HG03571 (cell line): ENCODE results near the gene GFOD2.
"Not testable (repeated sequence)": the region's sequence is repeated elsewhere in the genome, so short reads cannot be mapped to it uniquely, and the experiment has no call there.

Experiments
- ATAC-seq: cut with Tn5 transposase; IDR thresholded peaks from one replicate; pipeline ENCODE4 v1.9.1; 2021; ENCODE audit not compliant: unreplicated experiment

Gene GFOD2, protein sequence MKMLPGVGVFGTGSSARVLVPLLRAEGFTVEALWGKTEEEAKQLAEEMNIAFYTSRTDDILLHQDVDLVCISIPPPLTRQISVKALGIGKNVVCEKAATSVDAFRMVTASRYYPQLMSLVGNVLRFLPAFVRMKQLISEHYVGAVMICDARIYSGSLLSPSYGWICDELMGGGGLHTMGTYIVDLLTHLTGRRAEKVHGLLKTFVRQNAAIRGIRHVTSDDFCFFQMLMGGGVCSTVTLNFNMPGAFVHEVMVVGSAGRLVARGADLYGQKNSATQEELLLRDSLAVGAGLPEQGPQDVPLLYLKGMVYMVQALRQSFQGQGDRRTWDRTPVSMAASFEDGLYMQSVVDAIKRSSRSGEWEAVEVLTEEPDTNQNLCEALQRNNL

DNA sequence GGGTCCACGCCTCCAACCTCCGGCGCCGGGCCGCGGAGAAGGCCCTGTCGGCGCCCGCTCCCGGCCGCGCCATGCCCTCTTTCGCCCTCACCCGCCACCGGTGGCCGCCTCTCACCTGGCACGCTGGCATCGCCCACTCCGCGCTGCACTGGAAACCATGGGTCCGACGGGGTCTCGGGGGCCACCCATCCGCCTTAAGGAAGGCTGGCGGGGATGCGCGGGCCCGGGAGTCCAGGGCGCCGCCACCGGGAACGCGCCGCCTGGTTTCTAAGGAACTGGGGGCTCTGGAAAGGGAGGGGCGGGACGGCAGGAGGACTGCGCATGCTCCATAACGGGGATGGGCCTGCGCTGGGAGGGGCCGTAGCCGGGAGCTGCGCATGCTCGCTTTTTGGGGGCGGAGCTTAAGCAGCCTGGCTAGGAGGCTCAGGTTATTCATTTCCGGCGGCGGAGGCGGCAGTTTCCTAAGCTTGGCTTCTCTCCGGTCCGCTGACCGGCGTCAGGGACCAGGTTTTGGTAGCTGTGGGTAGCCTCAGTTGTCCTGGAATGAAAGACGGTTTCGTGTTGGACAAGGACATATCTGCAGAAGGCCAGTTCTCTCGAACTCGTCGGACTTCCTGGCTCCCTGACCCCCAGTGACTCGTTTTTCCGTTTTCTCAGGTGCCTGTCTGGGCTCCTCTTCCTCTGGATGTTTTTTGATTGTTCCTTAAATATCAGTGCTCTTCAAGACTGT is at the start of gene GFOD2:
TSS of gene GFOD2 (minus strand) at position 269 of the 730 bp plus-strand sequence. CDS start 33,601 bp downstream, outside the sequence.
- ATAC-seq, result peak; percentile 70

DNA sequence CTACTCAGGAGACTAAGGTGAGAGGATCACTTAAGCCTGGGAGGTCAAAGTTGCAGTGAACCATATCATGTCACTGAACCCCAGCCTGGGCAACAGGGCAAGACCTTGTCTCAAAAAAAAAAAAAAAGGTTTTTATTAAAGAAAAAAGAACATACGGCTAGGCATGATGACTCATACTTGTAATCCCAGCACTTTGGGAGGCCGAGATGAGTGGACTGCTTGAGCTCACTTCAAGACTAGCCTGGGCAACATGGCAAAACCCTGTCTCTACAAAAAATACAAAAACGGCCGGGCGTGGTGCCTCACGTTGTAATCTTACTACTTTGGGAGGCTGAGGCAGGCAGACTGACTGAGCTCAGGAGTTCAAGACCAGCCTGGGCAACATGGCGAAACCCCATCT is 48.8 kb upstream of the GFOD2 start:
- no peak for ATAC-seq

DNA sequence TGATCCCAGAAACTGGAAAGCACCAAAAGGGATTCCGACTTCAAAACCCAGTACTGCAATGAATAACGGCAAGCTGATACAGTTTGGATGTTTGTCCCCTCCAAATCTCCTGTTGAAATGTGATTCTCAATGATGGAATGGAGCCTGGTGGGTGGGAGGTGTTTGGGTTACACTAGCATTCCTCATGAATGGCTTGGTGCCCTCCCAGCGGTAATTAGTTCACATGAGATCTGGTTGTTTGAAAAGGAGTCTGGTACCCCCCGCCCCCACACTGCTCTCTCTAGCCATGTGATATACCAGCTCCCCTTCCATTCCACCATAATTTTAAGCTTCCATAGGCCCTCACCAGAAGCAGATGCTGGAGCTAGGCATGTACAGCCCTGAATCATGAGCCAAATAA is 47.2 kb upstream of the GFOD2 start:
- no peak for ATAC-seq

DNA sequence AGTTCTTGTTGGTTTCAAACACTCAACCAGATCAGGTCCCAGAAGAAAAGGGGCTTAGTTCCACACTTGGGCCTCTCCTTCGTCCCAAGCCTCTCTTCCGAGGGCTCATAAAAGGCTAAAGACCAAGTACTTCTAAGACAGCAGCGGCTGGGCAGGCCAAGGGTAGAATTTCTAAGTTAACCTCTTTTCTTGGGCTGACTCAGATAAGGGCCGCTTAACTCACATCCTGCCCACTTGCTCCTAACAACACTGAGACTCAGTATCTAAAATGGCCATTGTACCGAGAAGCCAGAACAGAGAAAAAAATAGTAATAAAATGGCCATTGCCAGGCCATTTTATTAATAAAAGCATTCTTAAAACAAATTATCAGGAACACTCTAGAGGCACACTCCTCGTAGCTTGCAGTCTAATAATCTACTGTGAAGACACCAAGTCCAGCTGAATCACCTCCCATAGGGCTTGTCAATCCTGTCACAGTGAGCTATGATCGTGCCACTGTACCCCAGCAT is 45.1 kb upstream of the GFOD2 start:
- no peak for ATAC-seq

DNA sequence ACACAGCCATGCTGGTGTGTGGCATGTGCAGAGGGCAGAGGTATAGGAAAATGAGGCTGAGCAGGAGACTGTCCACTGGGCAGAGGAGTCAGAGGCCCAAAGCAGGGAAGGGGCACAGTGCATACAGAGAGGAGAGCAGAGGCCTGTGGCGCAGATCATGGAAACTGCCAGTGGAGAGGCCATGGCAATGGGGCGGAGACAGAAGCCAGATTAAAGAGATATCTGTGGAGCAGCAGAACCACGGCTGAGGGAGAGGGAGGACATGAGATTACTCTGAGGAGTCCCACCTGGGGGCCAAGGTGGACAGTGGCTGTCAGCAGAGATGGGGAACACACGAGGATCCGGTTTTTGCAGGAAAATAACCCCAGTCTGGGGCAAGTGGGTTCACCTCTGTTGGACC is 44.0 kb upstream of the GFOD2 start:
- no peak for ATAC-seq

DNA sequence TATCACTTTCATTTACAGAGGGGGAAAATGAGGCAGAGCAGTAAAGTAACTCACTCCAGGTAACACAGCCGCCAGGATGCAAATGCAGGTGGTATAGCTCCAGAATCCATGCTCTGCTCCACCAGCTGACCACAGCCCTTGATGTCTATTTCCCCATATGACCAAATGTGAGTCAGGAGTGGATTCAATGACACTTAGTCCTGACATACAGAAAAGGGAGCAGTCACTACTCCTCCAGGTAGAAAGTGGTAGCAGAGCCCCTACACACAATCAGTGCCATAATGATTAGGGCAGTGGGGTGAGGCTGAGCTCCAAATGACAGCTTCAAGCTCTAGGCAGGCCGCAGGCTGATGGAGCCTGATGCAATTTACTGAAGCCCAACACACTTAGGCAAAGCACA is 43.3 kb upstream of the GFOD2 start:
- no peak for ATAC-seq

DNA sequence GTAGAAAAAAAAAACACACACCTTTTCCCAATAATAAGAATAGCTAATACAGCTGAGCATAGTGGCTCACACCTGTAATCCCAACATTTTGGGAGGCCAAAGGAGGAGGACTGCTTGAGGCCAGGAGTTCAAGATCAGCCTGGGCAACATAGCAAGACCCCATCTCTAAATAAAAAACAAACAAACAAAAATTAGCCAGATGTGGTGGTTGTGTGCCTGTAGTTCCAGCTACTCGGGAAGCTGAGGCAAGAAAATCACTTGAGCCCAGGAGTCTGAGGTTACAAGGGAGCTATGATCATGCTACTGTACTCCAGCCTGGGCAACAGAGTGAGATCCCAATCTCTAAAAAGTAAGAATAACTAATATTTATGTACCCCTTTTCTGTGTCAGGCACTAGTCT is 42.8 kb upstream of the GFOD2 start:
- no peak for ATAC-seq

DNA sequence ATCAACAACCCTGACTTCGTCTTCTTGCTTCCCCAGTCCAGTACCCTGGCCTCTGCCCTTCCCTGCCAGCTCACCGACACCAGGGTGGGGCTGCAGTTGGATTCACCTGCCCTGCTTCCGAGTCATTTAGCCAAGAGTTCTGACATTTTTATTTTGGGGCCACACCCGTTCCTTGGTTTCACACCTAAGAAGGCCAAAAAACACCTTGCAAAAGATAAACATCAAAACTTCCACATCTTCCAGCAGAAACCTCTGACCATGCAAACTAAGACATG is 41.8 kb upstream of the GFOD2 start:
- ATAC-seq, result no peak

DNA sequence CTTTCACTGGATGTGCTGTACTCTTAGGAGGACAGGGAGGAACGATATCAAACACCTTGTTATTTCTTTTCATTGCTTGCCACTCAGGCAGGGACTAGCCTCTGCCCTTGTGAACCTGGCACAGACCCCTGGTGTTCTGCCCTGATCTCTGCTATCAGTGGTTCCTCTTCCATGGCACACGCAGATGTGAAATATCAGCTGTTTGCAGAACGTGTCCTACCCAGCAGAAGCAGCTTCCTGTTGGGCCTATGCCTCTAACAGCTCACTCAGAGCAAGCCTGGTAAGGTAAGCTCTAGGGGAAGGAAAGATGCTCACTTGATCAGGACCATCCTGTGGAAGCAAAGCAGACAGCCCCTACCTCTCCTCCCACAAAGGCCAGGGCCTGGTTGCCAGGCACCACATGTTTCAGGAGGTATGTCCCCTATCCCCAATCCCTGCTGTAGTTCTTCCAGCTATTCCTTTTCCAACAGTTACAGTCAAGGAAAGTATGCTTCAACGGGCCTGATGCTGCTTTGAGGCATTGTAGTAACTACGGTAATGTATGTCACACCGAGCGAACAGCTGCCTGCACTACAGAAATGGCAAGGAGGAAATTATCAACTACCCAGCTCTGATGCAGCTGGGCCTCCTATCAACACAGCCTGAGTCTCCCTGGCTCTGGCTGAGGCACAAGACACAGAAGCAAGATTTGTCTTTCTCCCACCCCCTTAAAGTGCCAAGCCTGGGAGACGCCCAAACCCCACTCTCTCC is 41.3 kb upstream of the GFOD2 start:
- ATAC-seq, result no peak

DNA sequence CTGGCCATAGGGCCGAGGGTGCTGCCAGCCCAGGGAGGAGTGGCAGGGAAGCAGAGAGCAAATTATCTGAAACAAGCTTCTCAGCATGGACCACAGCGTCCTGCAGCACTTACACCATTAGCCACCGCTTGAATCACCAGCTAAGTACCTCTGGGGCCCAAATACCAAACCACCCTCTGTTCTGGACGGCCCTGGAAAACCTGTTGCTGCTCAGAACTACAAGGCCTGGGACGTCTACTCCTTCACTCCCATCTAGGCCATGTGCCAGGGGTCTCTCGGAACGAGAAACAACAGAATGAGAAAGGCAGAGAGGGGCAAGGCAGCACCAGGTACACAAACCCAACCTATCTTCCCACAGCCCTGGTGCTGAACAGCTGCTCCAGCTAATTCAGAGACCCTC is 39.9 kb upstream of the GFOD2 start:
- ATAC-seq, result no peak

DNA sequence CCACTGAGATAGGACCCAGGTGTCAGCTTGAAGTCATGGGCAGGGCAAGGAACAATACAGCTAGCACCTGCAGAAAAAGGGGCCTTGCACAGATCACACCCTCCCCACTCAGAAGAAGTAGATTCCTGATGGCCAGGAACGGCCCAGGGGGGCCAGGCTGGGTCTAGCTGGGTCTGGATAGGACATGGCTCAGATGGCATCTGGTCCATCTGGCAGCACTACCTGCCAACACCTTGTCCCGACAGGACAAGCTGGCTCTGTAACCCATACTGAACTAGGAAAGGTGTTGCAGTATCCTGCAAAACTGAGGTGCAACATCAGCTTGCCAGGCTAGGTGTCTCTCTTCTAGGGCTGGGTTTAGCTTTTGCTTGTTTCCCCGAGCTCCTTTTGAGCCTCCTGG is 38.9 kb upstream of the GFOD2 start:
- no peak for ATAC-seq

DNA sequence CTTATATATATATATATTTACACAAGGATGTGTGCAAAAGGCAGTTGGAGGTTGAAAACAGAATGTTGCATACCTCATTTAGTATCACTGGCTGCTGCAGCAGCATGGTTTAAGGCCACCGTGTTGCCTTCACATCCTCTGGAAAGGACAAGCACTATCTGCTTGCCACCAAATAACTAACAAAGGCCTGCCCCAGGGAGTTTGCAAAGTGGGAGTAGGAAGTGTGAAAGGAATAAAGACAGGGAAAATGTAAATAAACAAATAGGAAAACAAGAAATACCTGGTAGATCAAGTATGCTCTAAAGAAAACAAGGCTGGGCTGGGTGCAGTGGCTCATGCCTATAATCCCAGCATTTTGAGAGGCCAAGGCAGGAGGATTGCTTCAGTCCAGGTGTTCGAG is 33.5 kb upstream of the GFOD2 start:
- ATAC-seq, result no peak

DNA sequence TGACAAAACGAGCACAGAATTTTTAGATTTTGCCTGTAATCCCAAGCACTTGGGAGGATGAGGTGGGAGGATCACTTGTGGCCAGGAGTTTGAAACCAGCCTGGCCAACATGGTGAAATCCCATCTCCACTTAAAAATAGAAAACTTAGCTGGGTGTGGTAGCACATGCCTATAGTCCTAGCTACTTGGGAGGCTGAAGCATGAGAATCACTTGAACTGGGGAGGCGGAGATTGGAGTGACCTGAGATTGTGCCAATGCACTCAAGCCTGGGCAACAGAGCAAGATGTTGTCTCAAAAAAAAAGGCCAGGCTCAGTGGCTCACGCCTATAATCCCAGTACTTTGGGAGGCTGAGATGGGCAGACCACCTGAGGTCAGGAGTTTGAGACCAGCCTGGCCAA is 32.2 kb upstream of the GFOD2 start:
- not testable (repeated sequence) for ATAC-seq

DNA sequence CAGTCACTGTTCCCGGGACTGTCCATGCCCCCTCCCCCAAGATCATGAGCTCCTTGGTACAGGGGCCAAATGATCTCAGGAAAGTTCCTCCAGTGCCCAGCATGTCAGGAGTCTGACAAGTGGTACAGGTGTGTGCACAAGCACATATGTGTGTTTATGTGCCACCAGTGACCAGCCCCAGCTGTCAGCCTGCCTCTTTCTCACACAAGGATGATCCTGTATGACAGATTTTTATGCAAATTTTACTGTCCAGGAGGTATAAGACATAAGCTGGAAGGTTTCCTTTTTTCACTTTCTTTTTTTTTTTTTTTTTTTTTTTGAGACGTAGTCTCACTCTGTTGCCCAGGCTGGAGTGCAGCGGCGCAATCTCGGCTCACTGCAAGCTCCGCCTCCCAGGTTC is 31.4 kb upstream of the GFOD2 start:
- ATAC-seq, result peak; percentile 69

DNA sequence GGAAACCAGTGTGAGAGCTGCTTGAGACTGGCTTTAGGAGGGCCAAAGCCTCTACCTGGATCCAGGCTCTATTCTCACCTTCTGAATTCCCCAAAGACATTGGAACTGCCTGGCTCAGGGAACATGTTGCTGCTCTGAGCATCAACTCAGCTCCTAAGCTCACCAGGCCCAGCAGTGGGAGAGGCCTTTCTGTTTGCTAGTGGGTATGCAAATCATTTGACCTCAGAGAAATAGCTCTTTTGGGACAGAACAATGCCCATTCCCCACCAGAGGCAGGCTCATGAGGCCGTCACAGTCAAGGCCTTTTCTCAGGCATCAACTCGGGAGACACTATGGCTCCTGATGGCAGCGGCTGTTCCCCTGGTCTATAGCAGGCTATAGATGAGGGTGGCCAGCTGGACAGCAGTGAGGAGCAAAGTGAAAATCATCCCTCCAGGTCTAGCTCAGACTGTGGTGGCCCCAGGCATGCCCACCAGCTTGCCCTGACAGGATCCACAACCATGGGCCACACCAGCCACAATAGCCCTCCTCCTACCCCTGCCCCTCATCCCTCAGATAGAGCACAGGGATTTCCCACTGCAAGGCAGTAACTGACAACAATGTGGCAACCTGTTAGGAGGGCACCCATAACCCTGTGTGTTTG is 30.4 kb upstream of the GFOD2 start:
- no peak for ATAC-seq

DNA sequence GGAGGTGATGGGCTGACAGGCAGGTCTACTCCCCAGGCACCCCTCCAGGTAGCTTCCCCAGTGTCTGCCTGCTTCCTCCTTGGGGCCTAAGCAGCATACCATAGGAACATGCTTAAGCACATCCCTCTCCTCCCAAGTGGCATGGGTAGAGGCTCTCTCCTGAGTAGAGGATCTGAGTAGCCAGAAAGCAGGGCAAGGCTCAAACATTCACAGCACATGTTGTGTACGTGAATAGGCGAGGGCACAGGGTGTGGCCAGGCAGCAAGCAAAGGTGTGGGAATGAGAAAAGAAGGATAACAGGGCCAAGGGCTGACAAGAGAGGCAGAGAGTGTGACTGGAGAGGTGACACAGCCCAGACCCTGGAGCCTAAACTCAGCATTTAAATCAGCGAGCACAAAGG is 29.7 kb upstream of the GFOD2 start:
- ATAC-seq, result no peak

DNA sequence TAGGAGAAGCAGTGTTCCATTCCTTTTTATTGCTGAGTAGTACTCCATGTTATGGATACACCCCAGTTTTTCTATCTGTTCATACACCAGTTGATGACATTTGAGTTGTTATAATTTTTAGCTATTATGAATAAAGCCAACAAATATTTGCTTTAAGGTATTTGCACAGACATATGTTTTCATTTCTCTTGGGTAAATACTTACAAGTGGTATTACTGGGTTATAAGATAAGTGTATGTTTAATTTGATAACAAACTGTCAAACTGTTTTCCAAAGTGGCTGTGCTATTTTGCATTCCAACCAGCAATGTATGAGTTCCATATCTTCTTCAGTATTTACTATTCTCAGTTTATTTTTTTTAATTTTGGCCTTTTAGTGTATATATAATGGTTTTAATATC is 27.7 kb upstream of the GFOD2 start:
- ATAC-seq, result no peak

DNA sequence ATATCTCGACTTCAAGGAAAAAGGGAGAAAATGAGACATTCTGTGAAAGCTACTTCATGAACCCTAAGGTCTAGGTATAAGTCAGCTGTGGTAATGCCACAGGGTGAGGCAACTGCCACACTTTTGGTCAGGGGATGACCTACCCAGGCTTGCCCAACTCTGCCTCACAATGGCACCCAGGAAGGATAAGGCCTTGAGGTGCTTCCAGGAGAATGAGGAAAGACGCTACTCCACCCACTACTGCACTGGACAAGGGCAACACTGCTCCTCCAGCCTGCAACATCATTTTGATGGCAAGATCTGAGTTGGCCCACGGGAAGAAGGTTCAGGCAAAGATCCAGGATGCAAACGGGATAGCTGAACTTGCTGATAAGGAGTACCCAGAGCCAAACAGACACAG is 22.0 kb upstream of the GFOD2 start:
- ATAC-seq, result no peak

DNA sequence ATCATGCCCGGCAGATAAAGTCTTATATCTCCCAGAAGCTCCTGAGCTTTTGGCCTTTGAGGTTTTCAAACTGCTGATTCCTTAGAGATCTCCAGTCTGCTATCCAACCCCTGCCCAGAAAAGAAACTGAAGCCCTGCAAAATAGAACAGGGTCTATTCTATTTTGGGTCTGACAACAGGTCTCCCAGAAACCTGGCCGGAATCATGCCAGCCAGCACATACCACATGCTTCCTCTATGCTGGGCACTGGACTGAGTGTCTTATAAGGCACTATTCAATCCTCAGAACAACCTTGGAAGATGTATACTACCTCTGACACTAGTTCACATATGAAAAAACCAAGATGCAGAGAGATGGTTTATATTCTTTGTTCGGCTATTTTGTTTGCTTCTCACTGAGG is 21.3 kb upstream of the GFOD2 start:
- no peak for ATAC-seq

DNA sequence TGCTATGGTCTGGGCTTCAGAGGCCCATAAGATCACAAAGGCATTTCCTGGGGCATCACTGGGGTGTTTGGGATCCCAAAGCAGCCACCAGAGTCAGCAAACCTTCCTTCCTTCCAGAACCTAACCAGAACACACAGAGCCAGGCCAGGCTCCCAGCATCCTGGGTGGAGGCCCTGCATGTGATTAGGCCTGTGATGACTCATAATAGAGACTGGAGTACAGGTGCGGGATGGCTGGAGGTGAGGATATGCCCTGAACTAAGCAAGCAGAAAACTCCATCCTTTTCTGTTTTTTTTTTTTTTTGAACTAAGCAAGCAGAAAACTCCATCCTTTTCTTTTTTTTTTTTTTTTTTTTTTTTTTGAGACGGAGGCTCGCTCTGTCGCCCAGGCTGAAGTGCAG is 17.7 kb upstream of the GFOD2 start:
- no peak for ATAC-seq

DNA sequence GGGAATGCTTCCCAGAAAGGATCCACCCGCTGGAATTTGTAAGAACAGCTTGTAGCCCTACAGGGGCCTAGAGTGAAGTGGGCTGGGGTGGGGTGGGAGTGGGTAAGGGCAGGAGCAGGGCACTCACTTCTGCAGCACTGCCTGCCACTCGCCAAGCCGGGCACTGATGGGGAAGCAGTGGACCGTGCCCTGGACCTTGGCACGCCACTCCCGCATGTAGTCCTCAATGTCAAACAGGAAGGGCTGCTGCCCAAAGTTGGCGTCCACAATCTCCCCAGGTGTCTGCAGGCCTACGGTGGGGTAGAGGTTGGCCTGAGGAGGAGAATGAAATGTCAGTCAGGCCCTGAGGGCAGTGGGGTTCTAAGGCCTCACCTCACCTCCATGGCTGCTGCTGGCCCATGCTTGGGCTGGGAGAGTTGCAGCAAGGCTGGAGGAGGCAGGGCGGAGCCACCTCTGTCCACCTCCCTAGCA is 15.7 kb upstream of the GFOD2 start:
- no peak for ATAC-seq
